H1 (cell line): ENCODE results near the gene ATG9B. TPM values are rescaled to one million over a fixed set of nuclear protein-coding genes. Genes with fewer than 3 reads are reported as not detected.
A peak's percentile ranks its signal among the peaks of the same experiment; 100 is the strongest.

Experiments
- CTCF ChIA-PET: fragments of 300-600 bp; sonication (Branson Sonifier 250); formaldehyde crosslinking; loops from one replicate; lab custom pipeline; 2021; ENCODE audit not compliant: partially characterized antibody; lab: Charles Lee
- POLR2A ChIA-PET: fragments of 300-600 bp; sonication (Branson Sonifier 250); formaldehyde crosslinking; loops from one replicate; lab custom pipeline; 2021; ENCODE audit warnings: inconsistent platforms; ENCODE audit not compliant: partially characterized antibody; lab: Charles Lee
- DNase-seq, 2 experiments: peaks; one replicate each; pipeline versions ENCODE4 v3.0.0 to v3.0.0-alpha.2; 2010 to 2022; ENCODE audit warnings: low spot score in 2 of 2, low read depth in 1 of 2, mixed read lengths in 1 of 2
- FAIRE-seq: peaks from 2 replicates; lab custom pipeline; 2011; peaks lifted over from hg19 to GRCh38; lab: Jason Lieb, UNC
- H2AFZ ChIP-seq: 2 replicates; pipeline ENCODE4 v1.8.1; 2012; ENCODE audit warnings: low read length, inconsistent platforms
- H2AK5ac ChIP-seq: 2 replicates; pipeline ENCODE4 v1.6.1; 2013; ENCODE audit warnings: low read depth, low read length
- H2BK120ac ChIP-seq: replicated peaks from 2 replicates; pipeline ENCODE3; 2013; ENCODE audit warnings: low read depth, low read length, inconsistent platforms
- H2BK12ac ChIP-seq: 2 replicates; pipeline ENCODE4 v1.6.1; 2013; ENCODE audit warnings: low read depth, low read length
- H2BK15ac ChIP-seq: 2 replicates; pipeline ENCODE4 v1.6.1; 2013; ENCODE audit warnings: low read length
- H2BK20ac ChIP-seq: 2 replicates; pipeline ENCODE4 v1.6.1; 2013; ENCODE audit warnings: low read length
- H2BK5ac ChIP-seq: 2 replicates; pipeline ENCODE4 v1.6.1; 2013; ENCODE audit warnings: low read depth, low read length
- H3K14ac ChIP-seq: 2 replicates; pipeline ENCODE4 v1.6.1; 2013; ENCODE audit warnings: inconsistent platforms; ENCODE audit not compliant: insufficient read length
- H3K18ac ChIP-seq: 2 replicates; pipeline ENCODE4 v1.6.1; 2013; ENCODE audit warnings: low read length; ENCODE audit errors: extremely low read depth
- H3K23ac ChIP-seq: 2 replicates; pipeline ENCODE4 v1.6.1; 2013; ENCODE audit warnings: inconsistent platforms; ENCODE audit not compliant: insufficient read length
- H3K23me2 ChIP-seq: 2 replicates; pipeline ENCODE4 v1.6.1; 2013; ENCODE audit warnings: low read depth, low read length
- H3K27ac ChIP-seq: 2 replicates; pipeline ENCODE4 v1.6.1; 2011; ENCODE audit warnings: low read depth, low read length, inconsistent platforms
- H3K27me3 ChIP-seq, 4 experiments: replicated peaks in 1 of 4; 1 replicate in 1 of 4; 2 replicates in 3 of 4; pipeline versions ENCODE4 v1.6.1 to v1.8.1; 2011 to 2013; ENCODE audit warnings: low read length in 3 of 4, mild to moderate bottlenecking in 3 of 4, inconsistent platforms in 2 of 4, mixed read lengths in 2 of 4, moderate library complexity in 1 of 4; ENCODE audit not compliant: control insufficient read depth in 3 of 4, insufficient read depth in 3 of 4; ENCODE audit errors: extremely low read depth in 1 of 4
- H3K36me3 ChIP-seq, 4 experiments: 2 replicates each; pipeline versions ENCODE4 v1.6.1 to v1.8.1; 2011 to 2013; ENCODE audit warnings: mild to moderate bottlenecking in 4 of 4, low read length in 3 of 4, moderate library complexity in 2 of 4, control low read depth in 1 of 4, inconsistent platforms in 1 of 4; ENCODE audit not compliant: insufficient read depth in 4 of 4, control insufficient read depth in 2 of 4
- H3K4ac ChIP-seq: replicated peaks from 2 replicates; pipeline ENCODE3; 2013; ENCODE audit warnings: low read length, low read depth, mixed read lengths, inconsistent platforms; ENCODE audit not compliant: insufficient read length
- H3K4me1 ChIP-seq, 4 experiments: replicated peaks in 1 of 4; 1 replicate in 1 of 4; 2 replicates in 3 of 4; pipeline versions ENCODE4 v1.6.1 to v1.8.1; 2011 to 2013; ENCODE audit warnings: low read length in 3 of 4, inconsistent platforms in 2 of 4, mixed read lengths in 1 of 4; ENCODE audit not compliant: insufficient read depth in 4 of 4, control insufficient read depth in 3 of 4
- H3K4me2 ChIP-seq, 2 experiments: 2 replicates each; pipeline versions ENCODE4 v1.6.1 to v1.8.1; 2011 to 2013; ENCODE audit warnings: low read depth in 2 of 2, low read length in 2 of 2, control low read depth in 1 of 2, inconsistent platforms in 1 of 2, mild to moderate bottlenecking in 1 of 2; ENCODE audit not compliant: insufficient read depth in 1 of 2
- H3K4me3 ChIP-seq, 4 experiments: fragments of 200-600, 300-600 bp in 1 of 4; sonication (generic), shearing (Covaris generic), sonication (Bioruptor Twin) in 1 of 4; 2 replicates each; pipeline versions ENCODE4 v1.5.1 to v1.8.1; 2011 to 2016; ENCODE audit warnings: low read length in 4 of 4, low read depth in 3 of 4, control low read depth in 2 of 4, inconsistent platforms in 2 of 4, mild to moderate bottlenecking in 2 of 4, mixed read lengths in 1 of 4, moderate library complexity in 1 of 4; ENCODE audit not compliant: insufficient read depth in 2 of 4; ENCODE audit errors: extremely low read depth in 1 of 4
- H3K56ac ChIP-seq: replicated peaks from 2 replicates; pipeline ENCODE3; 2013; ENCODE audit warnings: low read depth, mild to moderate bottlenecking, mixed read lengths, low read length, inconsistent platforms; ENCODE audit not compliant: insufficient read length
- H3K79me1 ChIP-seq: 2 replicates; pipeline ENCODE4 v1.6.1; 2013; ENCODE audit warnings: low read depth, low read length, control low read depth
- H3K79me2 ChIP-seq, 2 experiments: 2 replicates each; pipeline versions ENCODE4 v1.6.1 to v1.8.1; 2012 to 2013; ENCODE audit warnings: low read length in 2 of 2, mild to moderate bottlenecking in 2 of 2, inconsistent platforms in 1 of 2; ENCODE audit not compliant: insufficient read depth in 2 of 2, control insufficient read depth in 1 of 2
- H3K9ac ChIP-seq, 4 experiments: replicated peaks in 1 of 4; 1 replicate in 1 of 4; 2 replicates in 3 of 4; pipeline versions ENCODE4 v1.6.1 to v1.8.1; 2011 to 2013; ENCODE audit warnings: low read depth in 3 of 4, low read length in 3 of 4, control low read depth in 2 of 4, mild to moderate bottlenecking in 2 of 4, moderate library complexity in 2 of 4, inconsistent platforms in 1 of 4; ENCODE audit errors: extremely low read depth in 1 of 4
- H3K9me3 ChIP-seq, 2 experiments: 2 replicates each; pipeline versions ENCODE4 v1.6.1 to v1.8.1; 2012 to 2013; ENCODE audit warnings: mild to moderate bottlenecking in 2 of 2, moderate library complexity in 2 of 2, control low read depth in 1 of 2, inconsistent platforms in 1 of 2, low read depth in 1 of 2, low read length in 1 of 2, mixed read lengths in 1 of 2; ENCODE audit not compliant: insufficient read depth in 2 of 2
- H4K20me1 ChIP-seq, 2 experiments: replicated peaks in 1 of 2; 2 replicates each; pipeline versions ENCODE3 to v1.8.1; 2011 to 2013; ENCODE audit warnings: inconsistent platforms in 2 of 2, low read length in 2 of 2, mild to moderate bottlenecking in 1 of 2; ENCODE audit not compliant: insufficient read depth in 2 of 2, control insufficient read depth in 1 of 2
- H4K5ac ChIP-seq: 2 replicates; pipeline ENCODE4 v1.6.1; 2013; ENCODE audit warnings: low read length, low read depth, mixed read lengths, inconsistent platforms; ENCODE audit not compliant: insufficient read length
- H4K8ac ChIP-seq: 2 replicates; pipeline ENCODE4 v1.8.0; 2013; ENCODE audit warnings: mild to moderate bottlenecking, moderate library complexity, low read length, inconsistent platforms; ENCODE audit not compliant: insufficient read depth; ENCODE audit errors: extremely low read depth
- H4K91ac ChIP-seq: replicated peaks from 2 replicates; pipeline ENCODE3; 2013; ENCODE audit warnings: low read length, mixed read lengths, inconsistent platforms; ENCODE audit not compliant: insufficient read length
- RAD21 ChIP-seq, 2 experiments: IDR thresholded peaks in 1 of 2; conservative IDR thresholded peaks in 1 of 2; 2 replicates each; pipeline ENCODE4 v1.6.1; 2011; ENCODE audit warnings: low read depth in 2 of 2, low read length in 2 of 2, improper control_type of control experiment in 1 of 2, inconsistent platforms in 1 of 2, mild to moderate bottlenecking in 1 of 2, moderate library complexity in 1 of 2
- SAP30 ChIP-seq: fragments of 300-600 bp; sonication (generic); IDR thresholded peaks from 2 replicates; pipeline ENCODE4 v1.7.1; 2012; ENCODE audit warnings: low read length, moderate library complexity, mild to moderate bottlenecking, inconsistent platforms; ENCODE audit not compliant: insufficient read depth, insufficient replicate concordance
- SRF ChIP-seq: IDR thresholded peaks from 2 replicates; pipeline ENCODE4 v1.6.1; 2011; ENCODE audit warnings: mild to moderate bottlenecking, low read depth, low read length, moderate library complexity
- WGBS, 2 experiments: shearing (Covaris generic) in 1 of 2; methylation state at CpG; one replicate each; pipeline versions ENCODE4 v1.1.6 to v1.1.7; 2013 to 2015; ENCODE audit warnings: low lambda C conversion rate in 2 of 2, mixed read lengths in 2 of 2, inconsistent platforms in 1 of 2, low coverage in 1 of 2, missing lambda C conversion rate in 1 of 2; ENCODE audit not compliant: insufficient replicate concordance in 2 of 2, insufficient coverage in 1 of 2, insufficient read length in 1 of 2; ENCODE audit errors: extremely low coverage in 1 of 2, missing lambda C conversion rate in 1 of 2; 5-methylcytosine and 5-hydroxymethylcytosine counted together
- polyA plus RNA-seq, 7 experiments: library from polyadenylated mRNA; depleted of rRNA in 3 of 7; stranded (reverse) in 5 of 7; unstranded in 2 of 7; fragments of >200 nt in 5 of 7; fragments of 200-250 nt in 2 of 7; gene quantifications; 1 replicate in 5 of 7; 2 replicates in 1 of 7; 4 replicates in 1 of 7; pipeline versions ENCODE4 v1.2.1 to v1.2.3, GENCODE V29; 2011 to 2013; ENCODE audit warnings: missing spikeins in 2 of 7, mixed read lengths in 2 of 7
- total RNA-seq: library from RNA; stranded (reverse); fragmentation: NEBNext Ultra II Directional; extraction: Animal tissue kit (Norgen Biotek cat#: 25700); gene quantifications from 2 replicates; pipeline ENCODE4 v1.2.1, GENCODE V29; 2021
- TF ChIP-seq, protein P1 (sequence below): IDR thresholded peaks from 2 replicates; pipeline ENCODE4 v1.6.1; 2012; ENCODE audit warnings: inconsistent platforms

The ATG9B gene
- total and polyA plus RNA-seq, 2 of the 8 experiments (the other 6 are each of a cell fraction or from before 2014, with no cell fraction given), result 1.4 to 2.3 TPM

DNA sequence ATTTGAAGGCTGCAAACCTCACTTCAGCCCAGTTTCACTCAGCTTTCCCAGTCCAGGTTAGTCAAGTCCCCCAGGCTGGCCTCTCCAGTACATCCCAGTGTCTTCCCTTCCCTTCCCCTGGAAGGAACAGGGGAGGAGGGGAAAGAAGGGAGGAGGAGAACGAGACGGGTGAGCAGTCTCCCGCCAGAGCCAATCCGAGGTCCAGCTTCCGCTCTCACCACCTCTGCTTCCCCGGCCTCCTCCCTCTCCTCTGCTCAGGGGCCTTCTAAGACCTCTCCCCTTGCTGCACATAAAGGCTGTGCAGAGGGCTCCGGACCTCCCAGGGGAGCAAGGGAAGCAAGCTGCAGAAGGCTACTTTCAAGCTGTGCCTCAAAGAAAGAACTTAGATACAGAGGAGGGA lies 4.1 kb downstream of the ATG9B start:
- Histone ChIP-seq H3K4ac (no peak overlapping the region), H3K23ac (no peak overlapping the region), H4K8ac (no peak overlapping the region), H3K56ac (no peak overlapping the region), H4K20me1 (no peaks in the 10 kb centered on the region), H4K91ac (no peak overlapping the region), H2BK5ac (peak overlapping the region; percentile 63; the same call in 1 of the 2 replicates), H3K27me3 (peaks cover 8 to 44% (median 38%) of the 10 kb centered on the region in 4 experiments), H3K18ac (peak overlapping the region; percentile 38; the same call in 1 of the 2 replicates), H3K4me1 (peaks cover 0 to 23% (median 16%) of the 10 kb centered on the region in 4 experiments; a peak in 5 of 7 replicates), H3K14ac (no peak overlapping the region), H3K27ac (no peak overlapping the region), H2BK20ac (peak overlapping the region; percentile 97), H3K79me1 (no peaks in the 10 kb centered on the region), H2AFZ (peak overlapping the region; percentile 66; the same call in 1 of the 2 replicates), H3K36me3 (no peaks in the 10 kb centered on the region), H3K9me3 (no peaks in the 10 kb centered on the region), H3K9ac (no peak overlapping the region), H3K23me2 (peaks cover 7% of the 10 kb centered on the region; the same call in 1 of the 2 replicates), H3K4me2 (no peak overlapping the region; a peak in 1 of 4 replicates), H3K4me3 (no peak overlapping the region), H4K5ac (no peak overlapping the region), H2BK12ac (peak overlapping the region; percentile 95; the same call in 1 of the 2 replicates), H2AK5ac (no peak overlapping the region; the same call in 1 of the 2 replicates), H3K79me2 (no peaks in the 10 kb centered on the region), H2BK15ac (peak overlapping the region; percentile 99), H2BK120ac (no peak overlapping the region)
- TF ChIP-seq RAD21 (IDR thresholded peaks at IDR 0.05 in 1 of 2, conservative IDR thresholded peaks at IDR 0.05 in 1 of 2; ENCODE audit: low read depth in 2 of 2, low read length in 2 of 2) (no peak), SAP30 (no peak), SRF (no peak)
- TF ChIP-seq, protein P1, sequence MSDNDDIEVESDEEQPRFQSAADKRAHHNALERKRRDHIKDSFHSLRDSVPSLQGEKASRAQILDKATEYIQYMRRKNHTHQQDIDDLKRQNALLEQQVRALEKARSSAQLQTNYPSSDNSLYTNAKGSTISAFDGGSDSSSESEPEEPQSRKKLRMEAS, result no peak
- POLR2A ChIA-PET, result interaction anchor here (2.6 to 3.2 kb wide), 2 partner anchors 11 to 41 kb away, joined by 15 to 16 read pairs; no protein-coding TSS in a partner anchor
- 38% methylated on average over 1 of the region's 7 CpGs; no CpG with 5 or more reads in 1 of the 2 experiments for WGBS, 2 experiments
- CTCF ChIA-PET, result interaction anchor here (0.9 to 8.0 kb wide), 16 partner anchors 9 to 119 kb away, joined by 3 to 116 read pairs (median 11); partner anchors contain the start of genes ABCB8, ASIC3, FASTK and NOS3
- DNase-seq (no peak), FAIRE-seq (no peak)
